HuH-7 (cell line): ENCODE data around the gene NAIF1.
A peak's percentile ranks its signal among the peaks of the same experiment; 100 is the strongest.
"Not testable (repeated sequence)": the region's sequence is repeated elsewhere in the genome, so short reads cannot be mapped to it uniquely, and the experiment has no call there.

Experiments used
- DNase-seq: peaks from one replicate; pipeline ENCODE4 v3.0.0; 2011; ENCODE audit warnings: low spot score

NAIF1 gene

GRCh38 chr9:128059365-128059983, 7.6 kb downstream of the NAIF1 start:
- DNase-seq, result no peak

- no peak for DNase-seq
These were observed 9.3 kb downstream of the NAIF1 start for GRCh38 chr9:128057724-128058409.

GRCh38 chr9:128056887-128057723, 10.0 kb downstream of the NAIF1 start:
- no peak for DNase-seq

GRCh38 chr9:128056086-128056485, 11.0 kb downstream of the NAIF1 start:
- no peak for DNase-seq

- DNase-seq, result no peak
These were observed 11.6 kb downstream of the NAIF1 start for GRCh38 chr9:128055344-128056040.

- no peak for DNase-seq
These were observed 13.0 kb downstream of the NAIF1 start for GRCh38 chr9:128054087-128054486.

- DNase-seq, result no peak
These were observed 13.6 kb downstream of the NAIF1 start for GRCh38 chr9:128053560-128053959.

- DNase-seq, result no peak
These were observed 15.0 kb downstream of the NAIF1 start for GRCh38 chr9:128051932-128052709.

GRCh38 chr9:128049843-128050242, 17.3 kb downstream of the NAIF1 start:
- DNase-seq, result no peak

- no peak for DNase-seq
These were observed 18.5 kb downstream of the NAIF1 start for GRCh38 chr9:128048663-128049062.

- no peak for DNase-seq
These were observed 19.9 kb downstream of the NAIF1 start for GRCh38 chr9:128047231-128047630.

GRCh38 chr9:128045831-128046230, 21.3 kb downstream of the NAIF1 start:
- DNase-seq, result no peak

GRCh38 chr9:128045409-128045808, 21.7 kb downstream of the NAIF1 start:
- not testable (repeated sequence) for DNase-seq

- DNase-seq, result peak; percentile 55
These were observed 23.7 kb downstream of the NAIF1 start for GRCh38 chr9:128043467-128043868.

GRCh38 chr9:128042043-128042442, 25.1 kb downstream of the NAIF1 start:
- DNase-seq, result no peak

- DNase-seq, result not testable (repeated sequence)
These were observed 26.3 kb downstream of the NAIF1 start for GRCh38 chr9:128040783-128041182.

- DNase-seq, result not testable (repeated sequence)
These were observed 30.6 kb downstream of the NAIF1 start for GRCh38 chr9:128036522-128036921.

GRCh38 chr9:128034821-128035652, 32.1 kb downstream of the NAIF1 start:
- DNase-seq, result peak; percentile 83

- no peak for DNase-seq
These were observed 33.5 kb downstream of the NAIF1 start for GRCh38 chr9:128033609-128034008.

- DNase-seq, result no peak
These were observed 39.4 kb downstream of the NAIF1 start for GRCh38 chr9:128027705-128028104.
